ENCODE measurements around the gene SHROOM1. TPM values are rescaled to one million over a fixed set of nuclear protein-coding genes. Genes with fewer than 3 reads are reported as not detected.

Gene SHROOM1
- total RNA-seq, 1 experiment from 2014 or later: 13.5 TPM

DNA sequence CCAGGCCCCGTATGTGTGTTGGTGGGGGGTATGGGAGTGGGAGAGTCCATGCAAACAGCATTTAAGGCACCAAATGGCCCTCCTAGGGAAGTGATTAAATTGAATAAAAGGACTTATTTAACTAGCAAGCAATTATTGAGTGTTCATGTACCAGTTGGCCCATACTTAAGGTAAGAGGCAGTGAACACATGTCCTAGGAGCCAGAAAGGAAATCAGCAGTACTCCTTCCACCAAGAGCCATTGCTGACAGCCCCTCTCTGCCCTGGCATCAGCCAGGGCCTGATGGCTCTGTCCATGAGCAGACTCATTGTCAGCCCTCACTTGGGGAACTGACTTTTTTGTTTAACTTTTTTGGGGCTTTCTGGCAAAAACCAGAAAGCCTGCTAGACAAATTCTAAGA, 10.4 kb upstream of the SHROOM1 start:
- ChIA-PET POLR2A (interaction anchor here (0.7 kb wide), 1 partner anchor 314 kb away, joined by 5 read pairs; no protein-coding TSS in a partner anchor), CTCF (interaction anchor here (0.6 kb wide), 1 partner anchor 18 kb away, joined by 9 read pairs; no protein-coding TSS in a partner anchor)
- Histone ChIP-seq H3K4me3 (ENCODE audit: low read depth in 2 of 2, low read length in 2 of 2) (no peak overlapping the region), H3K36me3 (ENCODE audit: control insufficient read depth, insufficient read depth, low read length) (no peaks in the 10 kb centered on the region), H3K27me3 (ENCODE audit: control insufficient read depth, insufficient read depth, low read length) (no peaks in the 10 kb centered on the region), H3K27ac (ENCODE audit: low read length) (no peak overlapping the region), H3K9me3 (ENCODE audit: control insufficient read depth, insufficient read depth, low read depth, low read length) (no peaks in the 10 kb centered on the region), H3K4me1 (ENCODE audit: control insufficient read depth, insufficient read depth, low read length) (no peaks in the 10 kb centered on the region)
- DNase-seq (ENCODE audit: low read depth, low spot score) (no peak), ATAC-seq (no peak)
- TF ChIP-seq TCF7L2 (IDR thresholded peaks at IDR 0.05; ENCODE audit: low read depth, low read length): no peak
- TF ChIP-seq, protein P1, sequence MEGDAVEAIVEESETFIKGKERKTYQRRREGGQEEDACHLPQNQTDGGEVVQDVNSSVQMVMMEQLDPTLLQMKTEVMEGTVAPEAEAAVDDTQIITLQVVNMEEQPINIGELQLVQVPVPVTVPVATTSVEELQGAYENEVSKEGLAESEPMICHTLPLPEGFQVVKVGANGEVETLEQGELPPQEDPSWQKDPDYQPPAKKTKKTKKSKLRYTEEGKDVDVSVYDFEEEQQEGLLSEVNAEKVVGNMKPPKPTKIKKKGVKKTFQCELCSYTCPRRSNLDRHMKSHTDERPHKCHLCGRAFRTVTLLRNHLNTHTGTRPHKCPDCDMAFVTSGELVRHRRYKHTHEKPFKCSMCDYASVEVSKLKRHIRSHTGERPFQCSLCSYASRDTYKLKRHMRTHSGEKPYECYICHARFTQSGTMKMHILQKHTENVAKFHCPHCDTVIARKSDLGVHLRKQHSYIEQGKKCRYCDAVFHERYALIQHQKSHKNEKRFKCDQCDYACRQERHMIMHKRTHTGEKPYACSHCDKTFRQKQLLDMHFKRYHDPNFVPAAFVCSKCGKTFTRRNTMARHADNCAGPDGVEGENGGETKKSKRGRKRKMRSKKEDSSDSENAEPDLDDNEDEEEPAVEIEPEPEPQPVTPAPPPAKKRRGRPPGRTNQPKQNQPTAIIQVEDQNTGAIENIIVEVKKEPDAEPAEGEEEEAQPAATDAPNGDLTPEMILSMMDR (IDR thresholded peaks at IDR 0.05): no peak
- no peak for TF ChIP-seq SIN3A (IDR thresholded peaks at IDR 0.05; ENCODE audit: borderline replicate concordance, insufficient read depth, low read depth, low read length)
- no peak for TF ChIP-seq POLR2AphosphoS5 (IDR thresholded peaks at IDR 0.05; ENCODE audit: low read depth, low read length)
- TF ChIP-seq, protein P2, sequence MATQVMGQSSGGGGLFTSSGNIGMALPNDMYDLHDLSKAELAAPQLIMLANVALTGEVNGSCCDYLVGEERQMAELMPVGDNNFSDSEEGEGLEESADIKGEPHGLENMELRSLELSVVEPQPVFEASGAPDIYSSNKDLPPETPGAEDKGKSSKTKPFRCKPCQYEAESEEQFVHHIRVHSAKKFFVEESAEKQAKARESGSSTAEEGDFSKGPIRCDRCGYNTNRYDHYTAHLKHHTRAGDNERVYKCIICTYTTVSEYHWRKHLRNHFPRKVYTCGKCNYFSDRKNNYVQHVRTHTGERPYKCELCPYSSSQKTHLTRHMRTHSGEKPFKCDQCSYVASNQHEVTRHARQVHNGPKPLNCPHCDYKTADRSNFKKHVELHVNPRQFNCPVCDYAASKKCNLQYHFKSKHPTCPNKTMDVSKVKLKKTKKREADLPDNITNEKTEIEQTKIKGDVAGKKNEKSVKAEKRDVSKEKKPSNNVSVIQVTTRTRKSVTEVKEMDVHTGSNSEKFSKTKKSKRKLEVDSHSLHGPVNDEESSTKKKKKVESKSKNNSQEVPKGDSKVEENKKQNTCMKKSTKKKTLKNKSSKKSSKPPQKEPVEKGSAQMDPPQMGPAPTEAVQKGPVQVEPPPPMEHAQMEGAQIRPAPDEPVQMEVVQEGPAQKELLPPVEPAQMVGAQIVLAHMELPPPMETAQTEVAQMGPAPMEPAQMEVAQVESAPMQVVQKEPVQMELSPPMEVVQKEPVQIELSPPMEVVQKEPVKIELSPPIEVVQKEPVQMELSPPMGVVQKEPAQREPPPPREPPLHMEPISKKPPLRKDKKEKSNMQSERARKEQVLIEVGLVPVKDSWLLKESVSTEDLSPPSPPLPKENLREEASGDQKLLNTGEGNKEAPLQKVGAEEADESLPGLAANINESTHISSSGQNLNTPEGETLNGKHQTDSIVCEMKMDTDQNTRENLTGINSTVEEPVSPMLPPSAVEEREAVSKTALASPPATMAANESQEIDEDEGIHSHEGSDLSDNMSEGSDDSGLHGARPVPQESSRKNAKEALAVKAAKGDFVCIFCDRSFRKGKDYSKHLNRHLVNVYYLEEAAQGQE (IDR thresholded peaks at IDR 0.05; ENCODE audit: insufficient read depth in 1 of 2, low read depth in 2 of 2, low read length in 1 of 2): no peak
- in situ Hi-C loops (cut with HindIII; ENCODE audit: low pct_unique_long_range_greater_than_20kb, low sequenced_read_pairs) (no loop called here), intact Hi-C loops (cut with micrococcal nuclease; ENCODE audit: unreplicated experiment) (no loop called here)
- BruUV-seq (replicated peaks): no TSS peak

DNA sequence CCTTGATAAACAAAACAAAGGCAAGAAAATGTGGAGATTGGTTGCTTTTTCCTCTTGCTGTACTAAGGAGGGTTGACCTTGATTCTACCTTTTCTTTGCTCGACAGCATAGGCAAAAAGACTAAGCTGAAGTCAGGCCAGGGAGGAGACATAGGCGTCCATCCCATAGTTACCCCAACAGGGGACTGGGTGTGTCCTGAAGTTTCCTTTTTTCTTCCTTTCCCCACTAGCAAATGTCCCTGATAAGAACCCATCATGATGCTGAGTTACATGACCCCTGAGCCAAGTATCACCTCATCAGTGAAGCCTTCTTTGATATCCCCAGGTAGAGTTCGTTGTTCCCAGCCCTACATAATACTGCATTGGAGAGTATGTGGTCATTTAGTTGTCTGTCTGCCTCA, 9.9 kb upstream of the SHROOM1 start:
- intact Hi-C loops (cut with micrococcal nuclease; ENCODE audit: unreplicated experiment) (no loop called here), in situ Hi-C loops (cut with HindIII; ENCODE audit: low pct_unique_long_range_greater_than_20kb, low sequenced_read_pairs) (no loop called here)
- Histone ChIP-seq H3K4me1 (ENCODE audit: control insufficient read depth, insufficient read depth, low read length) (no peaks in the 10 kb centered on the region), H3K4me3 (ENCODE audit: low read depth in 2 of 2, low read length in 2 of 2) (no peak overlapping the region), H3K27me3 (ENCODE audit: control insufficient read depth, insufficient read depth, low read length) (no peaks in the 10 kb centered on the region), H3K9me3 (ENCODE audit: control insufficient read depth, insufficient read depth, low read depth, low read length) (no peaks in the 10 kb centered on the region), H3K36me3 (ENCODE audit: control insufficient read depth, insufficient read depth, low read length) (no peaks in the 10 kb centered on the region), H3K27ac (ENCODE audit: low read length) (no peak overlapping the region)
- POLR2A ChIA-PET: no interaction called here
- ATAC-seq: no peak
- CTCF ChIA-PET: no interaction called here
- DNase-seq (ENCODE audit: low read depth, low spot score): no peak
- BruUV-seq (replicated peaks): no TSS peak
- TF ChIP-seq, protein P2 (IDR thresholded peaks at IDR 0.05; ENCODE audit: insufficient read depth in 1 of 2, low read depth in 2 of 2, low read length in 1 of 2): no peak
- TF ChIP-seq, protein P1 (IDR thresholded peaks at IDR 0.05): no peak
- no peak for TF ChIP-seq TCF7L2 (IDR thresholded peaks at IDR 0.05; ENCODE audit: low read depth, low read length)
- TF ChIP-seq POLR2AphosphoS5 (IDR thresholded peaks at IDR 0.05; ENCODE audit: low read depth, low read length): no peak
